ENCODE results near the gene ATP10D. TPM values are rescaled to one million over a fixed set of nuclear protein-coding genes. Genes with fewer than 3 reads are reported as not detected.

ATP10D gene
- total and polyA plus RNA-seq, 2 donors (not counting 1 experiment from before 2014, with no cell fraction given) = 16.1 to 36.2 TPM

DNA sequence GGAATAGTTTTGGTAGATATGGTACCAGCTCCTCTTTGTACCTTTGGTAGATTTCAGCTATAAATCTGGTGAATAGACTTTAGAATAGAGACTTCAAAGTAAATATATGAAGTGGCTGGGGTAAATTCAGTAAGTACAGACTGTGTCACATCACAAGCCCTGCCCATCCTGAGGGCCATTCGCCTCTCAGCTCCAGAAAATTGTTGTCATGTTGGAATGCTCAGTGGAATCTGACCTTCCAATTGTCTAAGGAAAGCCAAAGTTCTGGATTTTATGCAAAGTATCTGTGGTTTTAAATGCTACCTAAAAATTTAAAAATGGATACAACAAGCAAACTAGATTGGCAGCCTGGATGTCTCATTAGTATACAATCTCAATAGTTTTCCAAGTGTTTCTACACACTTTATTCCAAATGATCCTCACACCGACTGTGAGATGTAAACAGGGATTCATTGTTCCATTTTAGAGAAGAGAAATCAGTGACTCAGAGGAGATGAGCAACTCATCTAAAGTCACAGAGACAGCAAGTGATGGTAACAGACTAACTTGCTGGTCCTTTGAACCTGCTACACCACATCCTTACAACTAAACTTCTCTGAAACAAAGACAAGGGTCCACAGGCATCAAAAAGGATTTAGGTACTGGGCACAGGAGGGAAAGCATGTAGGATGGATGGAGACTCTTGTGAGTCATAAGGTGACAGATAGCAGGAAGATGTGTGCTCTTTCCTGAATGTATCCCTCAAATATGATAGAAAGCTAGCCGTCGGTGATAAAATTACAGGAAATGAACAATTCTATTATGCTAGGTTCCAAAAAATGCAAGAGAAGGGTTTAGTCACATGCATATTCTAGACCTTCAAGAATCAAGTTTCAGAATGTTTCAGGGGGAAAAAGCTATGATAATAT, 127.3 kb downstream of the ATP10D start:
- ChIA-PET POLR2A (no interaction called here), CTCF (interaction anchor here (0.6 kb wide), 1 partner anchor 9 kb away, joined by 3 read pairs; no protein-coding TSS in a partner anchor)
- Mint-ChIP-seq H3K4me3 (no peak overlapping the region), H3K27me3 (no peaks in the 10 kb centered on the region), H3K27ac (no peak overlapping the region), H3K9me3 (ENCODE audit: insufficient read depth) (peaks cover 2% of the 10 kb centered on the region), H3K4me1 (no peaks in the 10 kb centered on the region)
- H3K4me3 ChIP-seq (ENCODE audit: control extremely low read depth in 1 of 5, extremely low read depth in 1 of 5, insufficient read depth in 1 of 5, low read depth in 2 of 5, low read length in 4 of 5) = no peak overlapping the region
- H3K79me2 ChIP-seq (ENCODE audit: control insufficient read depth, insufficient read depth, low read length) = no peaks in the 10 kb centered on the region
- intact Hi-C loops (cut with micrococcal nuclease) = no loop called here
- no peaks in the 10 kb centered on the region for H3K36me3 ChIP-seq (replicated peaks in 1 of 2; ENCODE audit: control extremely low read depth in 1 of 2, control insufficient read depth in 1 of 2, extremely low read depth in 1 of 2, insufficient read depth in 2 of 2, low read length in 1 of 2)
- H3K27ac ChIP-seq (ENCODE audit: low read length in 2 of 2) = no peak overlapping the region
- ATAC-seq (ENCODE audit: low read depth) (no peak), DNase-seq (no peak)
- no peaks in the 10 kb centered on the region for H3K4me1 ChIP-seq (ENCODE audit: control insufficient read depth in 2 of 2, insufficient read depth in 2 of 2, low read length in 2 of 2)
- WGBS (ENCODE audit: insufficient coverage) = no CpG with 5 or more reads among the region's 4 CpGs
- no peaks in the 10 kb centered on the region for H3K27me3 ChIP-seq (replicated peaks in 1 of 4; ENCODE audit: control extremely low read depth in 1 of 4, control insufficient read depth in 3 of 4, insufficient read depth in 4 of 4, low read length in 3 of 4)
- H3K4me2 ChIP-seq (replicated peaks; ENCODE audit: low read depth, low read length, poor library complexity, severe bottlenecking) = no peak overlapping the region
- no peak overlapping the region for H2AFZ ChIP-seq (ENCODE audit: insufficient read depth, low read depth, low read length, poor library complexity, severe bottlenecking)
- no peaks in the 10 kb centered on the region for H4K20me1 ChIP-seq (ENCODE audit: control insufficient read depth, insufficient read depth, low read length, poor library complexity, severe bottlenecking)
- TF ChIP-seq EZH2 (IDR thresholded peaks at IDR 0.05; ENCODE audit: borderline replicate concordance, insufficient read depth, low read depth, low read length, poor library complexity, severe bottlenecking) = no peak
- TF ChIP-seq, protein P1, sequence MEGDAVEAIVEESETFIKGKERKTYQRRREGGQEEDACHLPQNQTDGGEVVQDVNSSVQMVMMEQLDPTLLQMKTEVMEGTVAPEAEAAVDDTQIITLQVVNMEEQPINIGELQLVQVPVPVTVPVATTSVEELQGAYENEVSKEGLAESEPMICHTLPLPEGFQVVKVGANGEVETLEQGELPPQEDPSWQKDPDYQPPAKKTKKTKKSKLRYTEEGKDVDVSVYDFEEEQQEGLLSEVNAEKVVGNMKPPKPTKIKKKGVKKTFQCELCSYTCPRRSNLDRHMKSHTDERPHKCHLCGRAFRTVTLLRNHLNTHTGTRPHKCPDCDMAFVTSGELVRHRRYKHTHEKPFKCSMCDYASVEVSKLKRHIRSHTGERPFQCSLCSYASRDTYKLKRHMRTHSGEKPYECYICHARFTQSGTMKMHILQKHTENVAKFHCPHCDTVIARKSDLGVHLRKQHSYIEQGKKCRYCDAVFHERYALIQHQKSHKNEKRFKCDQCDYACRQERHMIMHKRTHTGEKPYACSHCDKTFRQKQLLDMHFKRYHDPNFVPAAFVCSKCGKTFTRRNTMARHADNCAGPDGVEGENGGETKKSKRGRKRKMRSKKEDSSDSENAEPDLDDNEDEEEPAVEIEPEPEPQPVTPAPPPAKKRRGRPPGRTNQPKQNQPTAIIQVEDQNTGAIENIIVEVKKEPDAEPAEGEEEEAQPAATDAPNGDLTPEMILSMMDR (IDR thresholded peaks at IDR 0.05) = no peak
- H3K9me3 ChIP-seq (ENCODE audit: control extremely low read depth in 1 of 3, control insufficient read depth in 2 of 3, insufficient read depth in 1 of 3, low read length in 2 of 3) = peaks cover 0 to 4% (median 0%) of the 10 kb centered on the region in 3 donors
- H3K9ac ChIP-seq (ENCODE audit: low read length) = no peak overlapping the region

DNA sequence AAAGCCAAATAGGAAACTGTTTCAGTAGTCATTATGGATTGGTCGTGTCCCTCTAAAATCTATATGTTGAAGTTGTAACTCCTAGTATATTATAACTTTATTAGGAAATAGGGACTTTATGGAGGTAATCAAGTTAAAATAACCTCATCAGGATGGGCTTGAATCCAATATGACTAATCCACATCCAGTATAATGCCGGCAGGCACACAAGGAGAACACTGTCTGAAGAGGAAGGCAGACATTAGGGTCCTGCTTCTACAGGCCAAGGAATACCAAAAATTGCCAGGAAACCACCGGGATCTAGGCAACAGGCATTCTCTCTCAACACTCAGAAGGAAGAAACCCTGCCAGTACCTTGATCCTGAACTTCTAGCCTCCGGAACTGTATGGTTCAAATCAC, 130.3 kb downstream of the ATP10D start:
- Histone ChIP-seq H3K4me2 (replicated peaks; ENCODE audit: low read depth, low read length, poor library complexity, severe bottlenecking) (no peak overlapping the region), H3K4me1 (ENCODE audit: control insufficient read depth in 2 of 2, insufficient read depth in 2 of 2, low read length in 2 of 2) (no peaks in the 10 kb centered on the region), H3K79me2 (ENCODE audit: control insufficient read depth, insufficient read depth, low read length) (no peaks in the 10 kb centered on the region), H3K9me3 (ENCODE audit: control extremely low read depth in 1 of 3, control insufficient read depth in 2 of 3, insufficient read depth in 1 of 3, low read length in 2 of 3) (peaks cover 0 to 4% (median 0%) of the 10 kb centered on the region in 3 donors), H3K27ac (ENCODE audit: low read length in 2 of 2) (no peak overlapping the region), H3K36me3 (replicated peaks in 1 of 2; ENCODE audit: control extremely low read depth in 1 of 2, control insufficient read depth in 1 of 2, extremely low read depth in 1 of 2, insufficient read depth in 2 of 2, low read length in 1 of 2) (no peaks in the 10 kb centered on the region), H3K4me3 (ENCODE audit: control extremely low read depth in 1 of 5, extremely low read depth in 1 of 5, insufficient read depth in 1 of 5, low read depth in 2 of 5, low read length in 4 of 5) (no peak overlapping the region), H3K27me3 (replicated peaks in 1 of 4; ENCODE audit: control extremely low read depth in 1 of 4, control insufficient read depth in 3 of 4, insufficient read depth in 4 of 4, low read length in 3 of 4) (no peaks in the 10 kb centered on the region), H4K20me1 (ENCODE audit: control insufficient read depth, insufficient read depth, low read length, poor library complexity, severe bottlenecking) (no peaks in the 10 kb centered on the region), H3K9ac (ENCODE audit: low read length) (no peak overlapping the region), H2AFZ (ENCODE audit: insufficient read depth, low read depth, low read length, poor library complexity, severe bottlenecking) (no peak overlapping the region)
- ATAC-seq (ENCODE audit: low read depth) (no peak), DNase-seq (no peak)
- no peak overlapping the region for H3K27ac Mint-ChIP-seq
- H3K9me3 Mint-ChIP-seq (ENCODE audit: insufficient read depth) = peaks cover 2% of the 10 kb centered on the region
- H3K4me1 Mint-ChIP-seq = no peaks in the 10 kb centered on the region
- intact Hi-C loops (cut with micrococcal nuclease) = no loop called here
- H3K27me3 Mint-ChIP-seq = no peaks in the 10 kb centered on the region
- no peak for TF ChIP-seq EZH2 (IDR thresholded peaks at IDR 0.05; ENCODE audit: borderline replicate concordance, insufficient read depth, low read depth, low read length, poor library complexity, severe bottlenecking)
- TF ChIP-seq, protein P1 (IDR thresholded peaks at IDR 0.05) = no peak
- ChIA-PET POLR2A (no interaction called here), CTCF (no interaction called here)
- no peak overlapping the region for H3K4me3 Mint-ChIP-seq
- WGBS (ENCODE audit: insufficient coverage) = 78% methylated on average over 1 of the region's 4 CpGs
